Keratinocyte (primary cell): ENCODE results near the gene SQSTM1. TPM values are rescaled to one million over a fixed set of nuclear protein-coding genes. Genes with fewer than 3 reads are reported as not detected.

ENCODE experiments used
- DNase-seq: peaks from one replicate; pipeline ENCODE4 v3.0.0-alpha.2; 2011; ENCODE audit warnings: low read depth, missing footprints, low spot score
- FAIRE-seq: peaks from 2 replicates; lab custom pipeline; 2011; peaks lifted over from hg19 to GRCh38; lab: Jason Lieb, UNC
- H2AFZ ChIP-seq: 2 replicates; pipeline ENCODE4 v1.6.0; 2012; ENCODE audit warnings: low read length, control low read depth, inconsistent platforms; ENCODE audit not compliant: control insufficient read depth
- H3K27ac ChIP-seq: 2 replicates; pipeline ENCODE4 v1.5.1; 2011; ENCODE audit warnings: low read length; ENCODE audit not compliant: control insufficient read depth, insufficient read depth
- H3K27me3 ChIP-seq: 3 replicates; pipeline ENCODE4 v1.6.0; 2011; ENCODE audit warnings: low read length; ENCODE audit not compliant: control insufficient read depth, insufficient read depth; ENCODE audit errors: extremely low read depth
- H3K36me3 ChIP-seq, 2 experiments: 2 replicates in 1 of 2; 3 replicates in 1 of 2; pipeline ENCODE4 v1.5.1; 2011; ENCODE audit warnings: low read length in 2 of 2, mild to moderate bottlenecking in 1 of 2; ENCODE audit not compliant: control insufficient read depth in 2 of 2, insufficient read depth in 2 of 2; ENCODE audit errors: extremely low read depth in 1 of 2
- H3K4me1 ChIP-seq: 3 replicates; pipeline ENCODE4 v1.5.1; 2011; ENCODE audit warnings: low read length; ENCODE audit not compliant: control insufficient read depth, insufficient read depth; ENCODE audit errors: extremely low read depth
- H3K4me2 ChIP-seq: 3 replicates; pipeline ENCODE4 v1.6.0; 2011; ENCODE audit warnings: low read depth, low read length; ENCODE audit not compliant: control insufficient read depth, insufficient read depth; ENCODE audit errors: extremely low read depth
- H3K4me3 ChIP-seq, 3 experiments: fragments of 200-600 bp in 1 of 3; sonication (generic) in 1 of 3; 2 replicates in 2 of 3; 3 replicates in 1 of 3; pipeline ENCODE4 v1.5.1; 2011 to 2016; ENCODE audit warnings: low read length in 3 of 3, mild to moderate bottlenecking in 3 of 3, control low read depth in 2 of 3, inconsistent platforms in 1 of 3, low read depth in 1 of 3, mixed read lengths in 1 of 3, mixed run types in 1 of 3, moderate library complexity in 1 of 3; ENCODE audit not compliant: control insufficient read depth in 2 of 3, insufficient read depth in 2 of 3; ENCODE audit errors: extremely low read depth in 1 of 3
- H3K79me2 ChIP-seq: 2 replicates; pipeline ENCODE4 v1.6.0; 2012; ENCODE audit warnings: low read length; ENCODE audit not compliant: control insufficient read depth, insufficient read depth
- H3K9ac ChIP-seq: 3 replicates; pipeline ENCODE4 v1.6.0; 2011; ENCODE audit warnings: low read length; ENCODE audit not compliant: control insufficient read depth, insufficient read depth; ENCODE audit errors: extremely low read depth
- H3K9me1 ChIP-seq: 3 replicates; pipeline ENCODE4 v1.6.0; 2011; ENCODE audit warnings: low read length; ENCODE audit not compliant: control insufficient read depth, insufficient read depth; ENCODE audit errors: extremely low read depth
- H3K9me3 ChIP-seq: 2 replicates; pipeline ENCODE4 v1.5.1; 2012; ENCODE audit warnings: low read depth, low read length; ENCODE audit not compliant: control insufficient read depth
- H4K20me1 ChIP-seq: 3 replicates; pipeline ENCODE4 v1.6.0; 2011; ENCODE audit warnings: low read length; ENCODE audit not compliant: control insufficient read depth, insufficient read depth; ENCODE audit errors: extremely low read depth
- EZH2 ChIP-seq: IDR thresholded peaks from one replicate; pipeline ENCODE4 v1.6.1; 2012; ENCODE audit warnings: inconsistent platforms, mild to moderate bottlenecking, low read length, moderate library complexity
- dilution Hi-C: fragments of 300-500 bp; cut with MboI; formaldehyde crosslinking; loops from one replicate; pipeline ENCODE4 v1.7.0; 2020; ENCODE audit warnings: low sequenced_read_pairs; ENCODE audit not compliant: extremely low pct_ligation_motif_present
- polyA plus RNA-seq, 5 experiments: library from polyadenylated mRNA; depleted of rRNA in 3 of 5; stranded (reverse) in 3 of 5; stranded (forward) in 1 of 5; unstranded in 1 of 5; fragments of >200 nt; gene quantifications; 1 replicate in 1 of 5; 2 replicates in 3 of 5; 3 replicates in 1 of 5; pipeline versions ENCODE4 v1.2.1 to v1.2.3, GENCODE V29; 2011 to 2012; ENCODE audit warnings: missing spikeins in 2 of 5, low read depth in 1 of 5, low replicate concordance in 1 of 5
- small RNA-seq, 3 experiments: library from RNA; depleted of rRNA; stranded (forward); fragments of <200 nt; gene quantifications; one replicate each; pipeline ENCODE3, GENCODE V24; 2012; ENCODE audit warnings: low read depth in 3 of 3, low replicate concordance in 1 of 3; ENCODE audit not compliant: insufficient read length in 3 of 3
- TF ChIP-seq, protein P1 (sequence below), 3 experiments: IDR thresholded peaks in 1 of 3; conservative IDR thresholded peaks in 1 of 3; optimal IDR thresholded peaks in 1 of 3; 2 replicates in 2 of 3; 3 replicates in 1 of 3; pipeline versions ENCODE3 to v1.5.1; 2011; ENCODE audit warnings: low read length in 3 of 3, mild to moderate bottlenecking in 3 of 3, moderate library complexity in 2 of 3, control low read depth in 1 of 3, inconsistent platforms in 1 of 3; ENCODE audit not compliant: insufficient read depth in 2 of 3; ENCODE audit errors: extremely low read depth in 1 of 3

Gene SQSTM1
- polyA plus RNA-seq, 1 donor (not counting 4 experiments of a cell fraction or from before 2014, with no cell fraction given), result 75.7 TPM

DNA sequence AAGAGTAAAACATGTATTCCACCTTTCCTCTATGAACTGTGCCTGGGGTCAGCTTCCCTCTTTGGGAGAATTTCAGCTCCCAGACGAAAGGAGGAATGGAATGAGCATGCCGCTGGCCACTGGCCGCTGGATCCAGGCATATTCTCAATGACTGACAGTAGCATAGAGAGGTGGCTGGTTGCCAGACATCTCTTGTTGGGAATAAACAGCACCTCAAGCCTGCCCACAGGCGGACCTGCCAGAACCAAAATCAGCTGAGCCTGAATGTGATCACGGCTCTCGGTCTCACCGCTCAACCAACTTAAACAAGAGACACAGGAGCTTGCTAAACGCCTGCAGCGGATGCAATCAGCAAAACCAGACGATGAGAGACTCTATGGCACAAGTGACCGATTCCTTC, 66.4 kb downstream of the SQSTM1 start:
- Histone ChIP-seq H3K36me3 (peaks cover 58 to 59% of the 10 kb centered on the region in 2 experiments), H3K9ac (no peak overlapping the region), H3K4me1 (no peaks in the 10 kb centered on the region), H3K27me3 (no peaks in the 10 kb centered on the region), H3K27ac (no peak overlapping the region), H4K20me1 (no peaks in the 10 kb centered on the region), H3K4me3 (no peak overlapping the region), H3K9me1 (no peaks in the 10 kb centered on the region), H3K9me3 (peaks cover 10% of the 10 kb centered on the region), H3K4me2 (no peak overlapping the region), H2AFZ (no peak overlapping the region), H3K79me2 (no peaks in the 10 kb centered on the region)
- no peak for DNase-seq
- FAIRE-seq, result no peak
- dilution Hi-C loops, result no loop called here
- TF ChIP-seq EZH2, result no peak
- TF ChIP-seq, protein P1, sequence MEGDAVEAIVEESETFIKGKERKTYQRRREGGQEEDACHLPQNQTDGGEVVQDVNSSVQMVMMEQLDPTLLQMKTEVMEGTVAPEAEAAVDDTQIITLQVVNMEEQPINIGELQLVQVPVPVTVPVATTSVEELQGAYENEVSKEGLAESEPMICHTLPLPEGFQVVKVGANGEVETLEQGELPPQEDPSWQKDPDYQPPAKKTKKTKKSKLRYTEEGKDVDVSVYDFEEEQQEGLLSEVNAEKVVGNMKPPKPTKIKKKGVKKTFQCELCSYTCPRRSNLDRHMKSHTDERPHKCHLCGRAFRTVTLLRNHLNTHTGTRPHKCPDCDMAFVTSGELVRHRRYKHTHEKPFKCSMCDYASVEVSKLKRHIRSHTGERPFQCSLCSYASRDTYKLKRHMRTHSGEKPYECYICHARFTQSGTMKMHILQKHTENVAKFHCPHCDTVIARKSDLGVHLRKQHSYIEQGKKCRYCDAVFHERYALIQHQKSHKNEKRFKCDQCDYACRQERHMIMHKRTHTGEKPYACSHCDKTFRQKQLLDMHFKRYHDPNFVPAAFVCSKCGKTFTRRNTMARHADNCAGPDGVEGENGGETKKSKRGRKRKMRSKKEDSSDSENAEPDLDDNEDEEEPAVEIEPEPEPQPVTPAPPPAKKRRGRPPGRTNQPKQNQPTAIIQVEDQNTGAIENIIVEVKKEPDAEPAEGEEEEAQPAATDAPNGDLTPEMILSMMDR (optimal IDR thresholded peaks at IDR 0.05 in 1 of 3, IDR thresholded peaks at IDR 0.05 in 1 of 3, conservative IDR thresholded peaks at IDR 0.05 in 1 of 3; ENCODE audit: extremely low read depth in 1 of 3, insufficient read depth in 2 of 3, low read length in 3 of 3), result no peak

Small RNA genes within 50 kb of the gene (small RNA-seq; reads per million reads assigned to genes)
- 0.07 to 1.0 (median 0.25) reads per million in 3 experiments for gene MIR1229
- 0 reads per million in 3 experiments for gene RF00019

Other genes with a start within 250 kb of the SQSTM1 start
- 201 to 431 TPM (median 222 TPM) in 3 replicates for gene HNRNPH1, start 197.2 kb upstream of the SQSTM1 start, polyA plus RNA-seq
- not detected in 3 replicates for gene CBY3, start 139.9 kb upstream of the SQSTM1 start, polyA plus RNA-seq
- 338 to 720 TPM (median 579 TPM) in 3 replicates for gene CANX, start 121.9 kb upstream of the SQSTM1 start, polyA plus RNA-seq
- 3.2 to 6.0 TPM (median 4.9 TPM) in 3 replicates for gene MAML1, start 88.1 kb upstream of the SQSTM1 start, polyA plus RNA-seq
- gene LTC4S, start 26.9 kb upstream of the SQSTM1 start, polyA plus RNA-seq, result 0.30 TPM in 1 of 3 replicates, not detected in the others
- gene MGAT4B, start 14.0 kb upstream of the SQSTM1 start, polyA plus RNA-seq, result 69.8 to 173 TPM (median 89.1 TPM) in 3 replicates
- gene MRNIP, start 37.9 kb downstream of the SQSTM1 start, polyA plus RNA-seq, result 12.3 to 19.9 TPM (median 14.9 TPM) in 3 replicates
- gene TBC1D9B, start 87.0 kb downstream of the SQSTM1 start, polyA plus RNA-seq, result 51.4 to 69.2 TPM (median 61.0 TPM) in 3 replicates